Medulla oblongata (tissue), 1 donor: ENCODE results near the gene COPRS.

ENCODE experiments used
- DNase-seq: peaks from one replicate; pipeline ENCODE4 v3.0.0-alpha.2; 2015; ENCODE audit errors: extremely low spot score

COPRS gene

GRCh38 chr17:31858642-31859486 is at the start of gene COPRS:
Gene COPRS, minus strand, starts transcription at chr17:31859244. Its CDS starts 45 bp downstream, at chr17:31859199.
- peak; percentile 90 for DNase-seq

GRCh38 chr17:31908386-31908785 is 49.3 kb upstream of the COPRS start:
- DNase-seq: no peak

GRCh38 chr17:31907342-31907962 is 48.4 kb upstream of the COPRS start:
- peak; percentile 36 for DNase-seq

- DNase-seq: no peak
Observed at GRCh38 chr17:31903401-31903800, 44.4 kb upstream of the COPRS start.

GRCh38 chr17:31902693-31903092 is 43.6 kb upstream of the COPRS start:
- DNase-seq: no peak

GRCh38 chr17:31900877-31901276 is 41.8 kb upstream of the COPRS start:
- DNase-seq: no peak

GRCh38 chr17:31888124-31888523 is 29.1 kb upstream of the COPRS start:
- DNase-seq: peak; percentile 70

- no peak for DNase-seq
Observed at GRCh38 chr17:31882571-31882970, 23.5 kb upstream of the COPRS start.

- DNase-seq: no peak
Observed at GRCh38 chr17:31880311-31880710, 21.3 kb upstream of the COPRS start.

GRCh38 chr17:31878703-31879073 is 19.6 kb upstream of the COPRS start:
- DNase-seq: no peak

GRCh38 chr17:31877911-31878702 is 19.1 kb upstream of the COPRS start:
- DNase-seq: no peak

- no peak for DNase-seq
Observed at GRCh38 chr17:31877341-31877740, 18.3 kb upstream of the COPRS start.

GRCh38 chr17:31875081-31875480 is 16.0 kb upstream of the COPRS start:
- DNase-seq: no peak

- no peak for DNase-seq
Observed at GRCh38 chr17:31869797-31870568, 10.9 kb upstream of the COPRS start.

GRCh38 chr17:31869031-31869430 is 10.0 kb upstream of the COPRS start:
- DNase-seq: no peak

- peak; percentile 8 for DNase-seq
Observed at GRCh38 chr17:31859487-31860008, 504 bp upstream of the COPRS start.

- no peak for DNase-seq
Observed at GRCh38 chr17:31857920-31858641, 963 bp downstream of the COPRS start.

- no peak for DNase-seq
Observed at GRCh38 chr17:31856750-31857149, 2.3 kb downstream of the COPRS start.

- no peak for DNase-seq
Observed at GRCh38 chr17:31854672-31855071, 4.4 kb downstream of the COPRS start.

- no peak for DNase-seq
Observed at GRCh38 chr17:31853911-31854470, 5.1 kb downstream of the COPRS start.
